GM21529 (cell line): ENCODE results near the gene FAM81B.

Experiments used
- ATAC-seq: cut with Tn5 transposase; IDR thresholded peaks from one replicate; pipeline ENCODE4 v1.9.1; 2021; ENCODE audit not compliant: unreplicated experiment

The FAM81B gene

GRCh38 chr5:95398989-95399388 is 7.8 kb downstream of the FAM81B start:
- ATAC-seq: no peak

GRCh38 chr5:95401626-95402025 is 10.5 kb downstream of the FAM81B start:
- ATAC-seq: no peak

GRCh38 chr5:95403996-95404395 is 12.8 kb downstream of the FAM81B start:
- no peak for ATAC-seq

- ATAC-seq: no peak
Measured at GRCh38 chr5:95406426-95407090, 15.4 kb downstream of the FAM81B start.

GRCh38 chr5:95410279-95410678 is 19.1 kb downstream of the FAM81B start:
- ATAC-seq: no peak

- no peak for ATAC-seq
Measured at GRCh38 chr5:95411474-95411873, 20.3 kb downstream of the FAM81B start.

- ATAC-seq: no peak
Measured at GRCh38 chr5:95414451-95414850, 23.3 kb downstream of the FAM81B start.

GRCh38 chr5:95417971-95418370 is 26.8 kb downstream of the FAM81B start:
- no peak for ATAC-seq

- no peak for ATAC-seq
Measured at GRCh38 chr5:95422838-95423237, 31.7 kb downstream of the FAM81B start.

- ATAC-seq: no peak
Measured at GRCh38 chr5:95424016-95424415, 32.9 kb downstream of the FAM81B start.

GRCh38 chr5:95424526-95424925 is 33.4 kb downstream of the FAM81B start:
- no peak for ATAC-seq

GRCh38 chr5:95426227-95426626 is 35.1 kb downstream of the FAM81B start:
- ATAC-seq: no peak

- ATAC-seq: no peak
Measured at GRCh38 chr5:95432779-95433178, 41.6 kb downstream of the FAM81B start.

GRCh38 chr5:95439801-95440493 is 48.8 kb downstream of the FAM81B start:
- no peak for ATAC-seq

- ATAC-seq: no peak
Measured at GRCh38 chr5:95440825-95441224, 49.7 kb downstream of the FAM81B start.

GRCh38 chr5:95441636-95442035 is 50.5 kb downstream of the FAM81B start:
- no peak for ATAC-seq

GRCh38 chr5:95445442-95445841 is 54.3 kb downstream of the FAM81B start:
- ATAC-seq: no peak

GRCh38 chr5:95445995-95446394 is 54.8 kb downstream of the FAM81B start:
- ATAC-seq: no peak

- no peak for ATAC-seq
Measured at GRCh38 chr5:95446560-95447221, 55.5 kb downstream of the FAM81B start.

- ATAC-seq: no peak
Measured at GRCh38 chr5:95447961-95448360, 56.8 kb downstream of the FAM81B start.

GRCh38 chr5:95448789-95449188 is 57.6 kb downstream of the FAM81B start:
- no peak for ATAC-seq

- ATAC-seq: no peak
Measured at GRCh38 chr5:95449460-95449859, 58.3 kb downstream of the FAM81B start.
